GM12892 (cell line): Measurements from ENCODE around the gene EXD3.

Experiments used
- POLR2AphosphoS5 ChIP-seq: IDR thresholded peaks from 2 replicates; pipeline ENCODE4 v1.6.1; 2011; ENCODE audit warnings: low read depth, low read length, control low read depth
- TAF1 ChIP-seq: IDR thresholded peaks from 2 replicates; pipeline ENCODE4 v1.6.1; 2011; ENCODE audit warnings: low read depth, mild to moderate bottlenecking, control low read depth, low read length, borderline replicate concordance

- TF ChIP-seq POLR2AphosphoS5, result no peak
- no peak; the same call in 1 of the 2 replicates for TF ChIP-seq TAF1
Observed at GRCh38 chr9:137422604-137423513, at the start of gene EXD3, which contains the start of gene NOXA1.
